Muscle of back (tissue), 13 donors: ENCODE results near the gene RAD51. TPM values are rescaled to one million over a fixed set of nuclear protein-coding genes. Genes with fewer than 3 reads are reported as not detected.
"Not testable (repeated sequence)": the region's sequence is repeated elsewhere in the genome, so short reads cannot be mapped to it uniquely, and the experiment has no call there.

Source experiments
- DNase-seq, 3 donors: peaks; one replicate each; pipeline versions ENCODE4 v3.0.0 to v3.0.0-alpha.2; 2013
- long read RNA-seq, 9 donors: transcript quantifications; one replicate each; lab custom pipeline, GENCODE V29; 2026
- polyA plus RNA-seq, 10 donors: library from polyadenylated mRNA; unstranded; fragments of 120-200 nt; gene quantifications; one replicate each; pipeline ENCODE4 v1.2.1, GENCODE V29; 2013; ENCODE audit not compliant: insufficient read length in 10 of 10

RAD51 gene
- polyA plus RNA-seq, result 10 to 100 TPM in 2 of 10 donors, 1 to 10 TPM in 8; 6.4 to 16.4 (median 8.8) TPM
- long read RNA-seq, donor 1, partial matches to known transcripts, result 0 of 2 reads
- long read RNA-seq, donor 1, other reads (novel, unspliced or antisense), result 0 of 2 reads
- long read RNA-seq, donor 2, partial matches to known transcripts, result 0 of 6 reads
- long read RNA-seq, donor 2, other reads (novel, unspliced or antisense), result 6 of 6 reads
- long read RNA-seq, donor 3, result 0 reads
- long read RNA-seq, donor 4, transcript RAD51-201 (10 exons, 2,449 nt), result major isoform, 5 of 5 reads
- long read RNA-seq, donor 4, partial matches to known transcripts, result 0 of 5 reads
- long read RNA-seq, donor 4, other reads (novel, unspliced or antisense), result 0 of 5 reads
- long read RNA-seq, donor 5, transcript RAD51-201 (10 exons, 2,449 nt), result major isoform, 5 of 5 reads
- long read RNA-seq, donor 5, partial matches to known transcripts, result 0 of 5 reads
- long read RNA-seq, donor 5, other reads (novel, unspliced or antisense), result 0 of 5 reads
- long read RNA-seq, donor 6, transcript RAD51-201 (10 exons, 2,449 nt), result major isoform, 7 of 7 reads
- long read RNA-seq, donor 6, partial matches to known transcripts, result 0 of 7 reads
- long read RNA-seq, donor 6, other reads (novel, unspliced or antisense), result 0 of 7 reads
- long read RNA-seq, donor 7, partial matches to known transcripts, result 0 of 2 reads
- long read RNA-seq, donor 7, other reads (novel, unspliced or antisense), result 0 of 2 reads
- long read RNA-seq, donor 8, partial matches to known transcripts, result 0 of 2 reads
- long read RNA-seq, donor 8, other reads (novel, unspliced or antisense), result 0 of 2 reads
- long read RNA-seq, donor 9, result 0 reads

GRCh38 chr15:40694688-40695468 is at the start of gene RAD51:
TSS of gene RAD51 (plus strand) at chr15:40695174. CDS start at chr15:40698759, 3,585 bp downstream.
- DNase-seq, result peak; percentile 94 to 98 (median 96)

- no peak for DNase-seq
Measured at GRCh38 chr15:40647523-40647922, 47.5 kb upstream of the RAD51 start.

- no peak for DNase-seq
Measured at GRCh38 chr15:40650479-40650878, 44.5 kb upstream of the RAD51 start.

- DNase-seq, result no peak
Measured at GRCh38 chr15:40660686-40661085, 34.3 kb upstream of the RAD51 start.

- no peak for DNase-seq
Measured at GRCh38 chr15:40664909-40665308, 30.1 kb upstream of the RAD51 start.

- not testable (repeated sequence) for DNase-seq
Measured at GRCh38 chr15:40676290-40676689, 18.7 kb upstream of the RAD51 start.

GRCh38 chr15:40676906-40677305 is 18.1 kb upstream of the RAD51 start:
- DNase-seq, result not testable (repeated sequence)

GRCh38 chr15:40680151-40680550 is 14.8 kb upstream of the RAD51 start:
- no peak for DNase-seq

- DNase-seq, result not testable (repeated sequence)
Measured at GRCh38 chr15:40680959-40681358, 14.0 kb upstream of the RAD51 start.

GRCh38 chr15:40684381-40684780 is 10.6 kb upstream of the RAD51 start:
- DNase-seq, result no peak

GRCh38 chr15:40685376-40685775 is 9.6 kb upstream of the RAD51 start:
- no peak for DNase-seq

- DNase-seq, result no peak
Measured at GRCh38 chr15:40688932-40689799, 5.8 kb upstream of the RAD51 start.

GRCh38 chr15:40691737-40692136 is 3.2 kb upstream of the RAD51 start:
- no peak for DNase-seq

- DNase-seq, result peak in 1 of 3 donors; percentile 11
Measured at GRCh38 chr15:40693904-40694687, 878 bp upstream of the RAD51 start.

GRCh38 chr15:40695469-40695890 is 506 bp downstream of the RAD51 start:
- peak in 1 of 3 donors; percentile 16 for DNase-seq

GRCh38 chr15:40696228-40696627 is 1.3 kb downstream of the RAD51 start:
- DNase-seq, result no peak

- no peak for DNase-seq
Measured at GRCh38 chr15:40697916-40698315, 2.9 kb downstream of the RAD51 start.

- DNase-seq, result peak in 1 of 3 donors; percentile 29
Measured at GRCh38 chr15:40702077-40702476, 7.1 kb downstream of the RAD51 start.

- no peak for DNase-seq
Measured at GRCh38 chr15:40706121-40706520, 11.1 kb downstream of the RAD51 start.

GRCh38 chr15:40714144-40714543 is 19.2 kb downstream of the RAD51 start:
- DNase-seq, result no peak
